Keratinocyte (primary cell): ENCODE results near the gene TNS1. TPM values are rescaled to one million over a fixed set of nuclear protein-coding genes. Genes with fewer than 3 reads are reported as not detected.

ENCODE experiments used
- DNase-seq: peaks from one replicate; pipeline ENCODE4 v3.0.0-alpha.2; 2011; ENCODE audit warnings: low read depth, missing footprints, low spot score
- FAIRE-seq: peaks from 2 replicates; lab custom pipeline; 2011; peaks lifted over from hg19 to GRCh38; lab: Jason Lieb, UNC
- H2AFZ ChIP-seq: 2 replicates; pipeline ENCODE4 v1.6.0; 2012; ENCODE audit warnings: low read length, control low read depth, inconsistent platforms; ENCODE audit not compliant: control insufficient read depth
- H3K27ac ChIP-seq: 2 replicates; pipeline ENCODE4 v1.5.1; 2011; ENCODE audit warnings: low read length; ENCODE audit not compliant: control insufficient read depth, insufficient read depth
- H3K27me3 ChIP-seq: 3 replicates; pipeline ENCODE4 v1.6.0; 2011; ENCODE audit warnings: low read length; ENCODE audit not compliant: control insufficient read depth, insufficient read depth; ENCODE audit errors: extremely low read depth
- H3K36me3 ChIP-seq, 2 experiments: 2 replicates in 1 of 2; 3 replicates in 1 of 2; pipeline ENCODE4 v1.5.1; 2011; ENCODE audit warnings: low read length in 2 of 2, mild to moderate bottlenecking in 1 of 2; ENCODE audit not compliant: control insufficient read depth in 2 of 2, insufficient read depth in 2 of 2; ENCODE audit errors: extremely low read depth in 1 of 2
- H3K4me1 ChIP-seq: 3 replicates; pipeline ENCODE4 v1.5.1; 2011; ENCODE audit warnings: low read length; ENCODE audit not compliant: control insufficient read depth, insufficient read depth; ENCODE audit errors: extremely low read depth
- H3K4me2 ChIP-seq: 3 replicates; pipeline ENCODE4 v1.6.0; 2011; ENCODE audit warnings: low read depth, low read length; ENCODE audit not compliant: control insufficient read depth, insufficient read depth; ENCODE audit errors: extremely low read depth
- H3K4me3 ChIP-seq, 3 experiments: fragments of 200-600 bp in 1 of 3; sonication (generic) in 1 of 3; 2 replicates in 2 of 3; 3 replicates in 1 of 3; pipeline ENCODE4 v1.5.1; 2011 to 2016; ENCODE audit warnings: low read length in 3 of 3, mild to moderate bottlenecking in 3 of 3, control low read depth in 2 of 3, inconsistent platforms in 1 of 3, low read depth in 1 of 3, mixed read lengths in 1 of 3, mixed run types in 1 of 3, moderate library complexity in 1 of 3; ENCODE audit not compliant: control insufficient read depth in 2 of 3, insufficient read depth in 2 of 3; ENCODE audit errors: extremely low read depth in 1 of 3
- H3K79me2 ChIP-seq: 2 replicates; pipeline ENCODE4 v1.6.0; 2012; ENCODE audit warnings: low read length; ENCODE audit not compliant: control insufficient read depth, insufficient read depth
- H3K9ac ChIP-seq: 3 replicates; pipeline ENCODE4 v1.6.0; 2011; ENCODE audit warnings: low read length; ENCODE audit not compliant: control insufficient read depth, insufficient read depth; ENCODE audit errors: extremely low read depth
- H3K9me1 ChIP-seq: 3 replicates; pipeline ENCODE4 v1.6.0; 2011; ENCODE audit warnings: low read length; ENCODE audit not compliant: control insufficient read depth, insufficient read depth; ENCODE audit errors: extremely low read depth
- H3K9me3 ChIP-seq: 2 replicates; pipeline ENCODE4 v1.5.1; 2012; ENCODE audit warnings: low read depth, low read length; ENCODE audit not compliant: control insufficient read depth
- H4K20me1 ChIP-seq: 3 replicates; pipeline ENCODE4 v1.6.0; 2011; ENCODE audit warnings: low read length; ENCODE audit not compliant: control insufficient read depth, insufficient read depth; ENCODE audit errors: extremely low read depth
- EZH2 ChIP-seq: IDR thresholded peaks from one replicate; pipeline ENCODE4 v1.6.1; 2012; ENCODE audit warnings: inconsistent platforms, mild to moderate bottlenecking, low read length, moderate library complexity
- dilution Hi-C: fragments of 300-500 bp; cut with MboI; formaldehyde crosslinking; loops from one replicate; pipeline ENCODE4 v1.7.0; 2020; ENCODE audit warnings: low sequenced_read_pairs; ENCODE audit not compliant: extremely low pct_ligation_motif_present
- polyA plus RNA-seq, 5 experiments: library from polyadenylated mRNA; depleted of rRNA in 3 of 5; stranded (reverse) in 3 of 5; stranded (forward) in 1 of 5; unstranded in 1 of 5; fragments of >200 nt; gene quantifications; 1 replicate in 1 of 5; 2 replicates in 3 of 5; 3 replicates in 1 of 5; pipeline versions ENCODE4 v1.2.1 to v1.2.3, GENCODE V29; 2011 to 2012; ENCODE audit warnings: missing spikeins in 2 of 5, low read depth in 1 of 5, low replicate concordance in 1 of 5
- TF ChIP-seq, protein P1 (sequence below), 3 experiments: IDR thresholded peaks in 1 of 3; conservative IDR thresholded peaks in 1 of 3; optimal IDR thresholded peaks in 1 of 3; 2 replicates in 2 of 3; 3 replicates in 1 of 3; pipeline versions ENCODE3 to v1.5.1; 2011; ENCODE audit warnings: low read length in 3 of 3, mild to moderate bottlenecking in 3 of 3, moderate library complexity in 2 of 3, control low read depth in 1 of 3, inconsistent platforms in 1 of 3; ENCODE audit not compliant: insufficient read depth in 2 of 3; ENCODE audit errors: extremely low read depth in 1 of 3

The TNS1 gene
- polyA plus RNA-seq, 1 donor (not counting 4 experiments of a cell fraction or from before 2014, with no cell fraction given), result 2.5 TPM

DNA sequence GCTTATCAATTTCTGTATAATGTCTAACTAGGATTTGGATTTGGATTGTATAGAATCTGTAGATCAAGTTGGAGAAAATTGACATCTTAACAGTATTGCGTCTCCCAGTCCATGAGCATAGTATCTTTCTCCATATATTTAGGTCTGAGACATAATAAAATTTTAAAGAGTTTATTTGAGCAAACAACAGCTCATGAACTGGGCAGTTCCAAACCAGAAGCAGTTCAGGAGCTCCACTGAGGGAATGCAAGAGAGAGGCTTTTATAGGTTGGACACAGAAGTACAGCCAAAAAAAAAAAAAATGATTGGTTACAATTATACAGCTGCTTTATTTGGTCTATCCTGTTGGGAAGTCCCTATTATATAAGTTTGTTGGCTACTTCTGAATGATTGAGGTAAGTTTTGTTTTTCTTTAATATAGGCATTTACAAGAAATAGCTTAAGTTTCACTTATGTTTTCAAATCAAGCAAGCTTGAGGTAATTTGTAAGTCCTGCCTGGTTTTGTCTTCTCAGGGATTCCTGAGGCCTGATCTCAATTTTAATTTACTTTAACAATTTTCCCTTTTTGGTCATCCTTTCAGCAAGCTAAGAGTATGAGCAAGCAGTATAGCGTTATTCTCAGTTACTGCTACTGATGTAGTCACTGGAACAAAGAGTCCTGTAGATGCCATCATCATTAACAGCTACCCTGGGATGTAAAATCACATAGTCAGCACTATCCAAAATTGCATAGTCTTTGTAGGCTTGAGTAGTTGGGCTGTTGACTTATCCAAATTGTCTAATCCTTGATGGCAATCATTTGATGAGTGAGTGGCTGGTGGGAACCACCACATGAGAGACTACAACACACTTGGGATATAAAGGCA is 38.7 kb upstream of the TNS1 start:
- Histone ChIP-seq H3K79me2 (no peaks in the 10 kb centered on the region), H3K9ac (no peak overlapping the region), H3K9me1 (no peaks in the 10 kb centered on the region), H3K9me3 (no peaks in the 10 kb centered on the region), H3K4me2 (no peak overlapping the region), H3K27me3 (peaks cover 49% of the 10 kb centered on the region), H3K36me3 (no peaks in the 10 kb centered on the region), H2AFZ (no peak overlapping the region), H3K4me3 (no peak overlapping the region), H3K27ac (no peak overlapping the region), H3K4me1 (peaks cover 16% of the 10 kb centered on the region), H4K20me1 (no peaks in the 10 kb centered on the region)
- dilution Hi-C loops, result no loop called here
- no peak for FAIRE-seq
- DNase-seq, result no peak
- TF ChIP-seq, protein P1, sequence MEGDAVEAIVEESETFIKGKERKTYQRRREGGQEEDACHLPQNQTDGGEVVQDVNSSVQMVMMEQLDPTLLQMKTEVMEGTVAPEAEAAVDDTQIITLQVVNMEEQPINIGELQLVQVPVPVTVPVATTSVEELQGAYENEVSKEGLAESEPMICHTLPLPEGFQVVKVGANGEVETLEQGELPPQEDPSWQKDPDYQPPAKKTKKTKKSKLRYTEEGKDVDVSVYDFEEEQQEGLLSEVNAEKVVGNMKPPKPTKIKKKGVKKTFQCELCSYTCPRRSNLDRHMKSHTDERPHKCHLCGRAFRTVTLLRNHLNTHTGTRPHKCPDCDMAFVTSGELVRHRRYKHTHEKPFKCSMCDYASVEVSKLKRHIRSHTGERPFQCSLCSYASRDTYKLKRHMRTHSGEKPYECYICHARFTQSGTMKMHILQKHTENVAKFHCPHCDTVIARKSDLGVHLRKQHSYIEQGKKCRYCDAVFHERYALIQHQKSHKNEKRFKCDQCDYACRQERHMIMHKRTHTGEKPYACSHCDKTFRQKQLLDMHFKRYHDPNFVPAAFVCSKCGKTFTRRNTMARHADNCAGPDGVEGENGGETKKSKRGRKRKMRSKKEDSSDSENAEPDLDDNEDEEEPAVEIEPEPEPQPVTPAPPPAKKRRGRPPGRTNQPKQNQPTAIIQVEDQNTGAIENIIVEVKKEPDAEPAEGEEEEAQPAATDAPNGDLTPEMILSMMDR (optimal IDR thresholded peaks at IDR 0.05 in 1 of 3, IDR thresholded peaks at IDR 0.05 in 1 of 3, conservative IDR thresholded peaks at IDR 0.05 in 1 of 3; ENCODE audit: extremely low read depth in 1 of 3, insufficient read depth in 2 of 3, low read length in 3 of 3), result no peak
- no peak for TF ChIP-seq EZH2

GRCh38 chr2:218040883-218041282 is 38.1 kb upstream of the TNS1 start:
- Histone ChIP-seq H3K79me2 (no peaks in the 10 kb centered on the region), H3K27ac (no peak overlapping the region)
- dilution Hi-C loops, result no loop called here

More at GRCh38 chr2:218040883-218041282, 38.1 kb upstream of the TNS1 start:
- no peak for DNase-seq
- Histone ChIP-seq H3K27me3 (peaks cover 55% of the 10 kb centered on the region), H3K4me2 (no peak overlapping the region), H4K20me1 (no peaks in the 10 kb centered on the region), H3K9ac (no peak overlapping the region), H3K9me1 (no peaks in the 10 kb centered on the region), H2AFZ (no peak overlapping the region), H3K36me3 (no peaks in the 10 kb centered on the region), H3K9me3 (no peaks in the 10 kb centered on the region), H3K4me3 (no peak overlapping the region), H3K4me1 (peaks cover 16% of the 10 kb centered on the region)
- TF ChIP-seq, protein P1 (optimal IDR thresholded peaks at IDR 0.05 in 1 of 3, IDR thresholded peaks at IDR 0.05 in 1 of 3, conservative IDR thresholded peaks at IDR 0.05 in 1 of 3; ENCODE audit: extremely low read depth in 1 of 3, insufficient read depth in 2 of 3, low read length in 3 of 3), result no peak
- no peak for TF ChIP-seq EZH2
- FAIRE-seq, result no peak
